OCI-LY7 (cell line): ENCODE results near the gene LAMA4. TPM values are rescaled to one million over a fixed set of nuclear protein-coding genes. Genes with fewer than 3 reads are reported as not detected.

ENCODE experiments used
- BruUV-seq: library from RNA; stranded (reverse); fragments of 400-500 nt; replicated peaks from 2 replicates; lab custom pipeline; 2021; lab: Mats Ljungman, UMichigan
- CTCF ChIA-PET: fragments of 300-600 bp; sonication (Branson Sonifier 250); formaldehyde crosslinking; loops from one replicate; lab custom pipeline; 2022; ENCODE audit warnings: antibody characterized with exemption; ENCODE audit not compliant: unreplicated experiment; lab: Charles Lee
- POLR2A ChIA-PET: fragments of 300-600 bp; sonication (Branson Sonifier 250); formaldehyde crosslinking; loops from one replicate; lab custom pipeline; 2022; ENCODE audit warnings: antibody characterized with exemption; lab: Charles Lee
- DNase-seq: peaks from one replicate; pipeline ENCODE4 v3.0.0-alpha.2; 2015; ENCODE audit warnings: low spot score
- H2AFZ ChIP-seq: fragments of 200-600 bp; sonication (generic), shearing (Covaris generic); 2 replicates; pipeline ENCODE4 v1.6.1; 2014; ENCODE audit warnings: mild to moderate bottlenecking, antibody characterized with exemption, low read length, moderate library complexity
- H3K27ac ChIP-seq: fragments of 200-600 bp; sonication (generic); 2 replicates; pipeline ENCODE4 v1.5.1; 2014; ENCODE audit warnings: mixed run types, low read depth, mild to moderate bottlenecking, moderate library complexity, low read length, inconsistent platforms; ENCODE audit not compliant: poor library complexity, severe bottlenecking
- H3K36me3 ChIP-seq: fragments of 200-600 bp; sonication (generic); 2 replicates; pipeline ENCODE4 v1.6.1; 2014; ENCODE audit warnings: mild to moderate bottlenecking, antibody characterized with exemption, low read length, moderate library complexity, mixed read lengths; ENCODE audit not compliant: insufficient read depth
- H3K4me1 ChIP-seq: fragments of 200-600 bp; sonication (generic); 2 replicates; pipeline ENCODE4 v1.5.1; 2014; ENCODE audit warnings: mild to moderate bottlenecking, low read length; ENCODE audit not compliant: insufficient read depth, poor library complexity, severe bottlenecking
- H3K4me2 ChIP-seq: fragments of 200-600 bp; sonication (generic); 2 replicates; pipeline ENCODE4 v1.6.1; 2014; ENCODE audit warnings: mild to moderate bottlenecking, low read length
- H3K4me3 ChIP-seq: fragments of 200-600 bp; sonication (generic); 2 replicates; pipeline ENCODE4 v1.5.1; 2014; ENCODE audit warnings: mild to moderate bottlenecking, low read depth, low read length; ENCODE audit not compliant: poor library complexity, severe bottlenecking
- H3K79me2 ChIP-seq: fragments of 200-600 bp; sonication (generic); 2 replicates; pipeline ENCODE4 v1.6.1; 2016; ENCODE audit warnings: low read depth, mild to moderate bottlenecking, low read length, moderate library complexity, mixed read lengths; ENCODE audit not compliant: insufficient read depth
- H3K9me2 ChIP-seq: fragments of 200-600 bp; sonication (generic); 2 replicates; pipeline ENCODE4 v1.6.1; 2016; ENCODE audit warnings: mild to moderate bottlenecking, low read length, mixed read lengths; ENCODE audit not compliant: insufficient read depth
- H3K9me3 ChIP-seq: fragments of 200-600 bp; sonication (generic); 2 replicates; pipeline ENCODE4 v1.6.1; 2014; ENCODE audit warnings: mild to moderate bottlenecking, mixed run types, low read length, mixed read lengths
- H4K20me1 ChIP-seq: fragments of 200-600 bp; sonication (generic); 2 replicates; pipeline ENCODE4 v1.6.1; 2014; ENCODE audit warnings: mild to moderate bottlenecking, antibody characterized with exemption, low read length, moderate library complexity, mixed read lengths; ENCODE audit not compliant: insufficient read depth
- CTCF ChIP-seq: fragments of 200-600 bp; sonication (generic); conservative IDR thresholded peaks from 2 replicates; pipeline ENCODE4 v1.5.1; 2014; ENCODE audit warnings: mild to moderate bottlenecking, antibody characterized with exemption, low read length, moderate library complexity, mixed read lengths
- EZH2phosphoT487 ChIP-seq: fragments of 200-600 bp; sonication (generic); IDR thresholded peaks from 2 replicates; pipeline ENCODE4 v1.6.1; 2018; ENCODE audit warnings: low read depth, borderline replicate concordance, mild to moderate bottlenecking, mixed run types, antibody characterized with exemption, low read length, moderate library complexity, mixed read lengths
- intact Hi-C: fragments of 100-400 bp; cut with micrococcal nuclease; formaldehyde crosslinking; loops from one replicate; pipeline ENCODE4 v1.10.0; 2022; ENCODE audit not compliant: unreplicated experiment
- total RNA-seq, 2 experiments: library from RNA; depleted of rRNA in 1 of 2; stranded (reverse); fragments of >200 nt in 1 of 2; shearing (Covaris generic) in 1 of 2; gene quantifications; 2 replicates each; pipeline ENCODE4 v1.2.3, GENCODE V29; 2014 to 2022

Gene LAMA4
- total RNA-seq, 2 experiments from 2014 or later, result not detected

DNA sequence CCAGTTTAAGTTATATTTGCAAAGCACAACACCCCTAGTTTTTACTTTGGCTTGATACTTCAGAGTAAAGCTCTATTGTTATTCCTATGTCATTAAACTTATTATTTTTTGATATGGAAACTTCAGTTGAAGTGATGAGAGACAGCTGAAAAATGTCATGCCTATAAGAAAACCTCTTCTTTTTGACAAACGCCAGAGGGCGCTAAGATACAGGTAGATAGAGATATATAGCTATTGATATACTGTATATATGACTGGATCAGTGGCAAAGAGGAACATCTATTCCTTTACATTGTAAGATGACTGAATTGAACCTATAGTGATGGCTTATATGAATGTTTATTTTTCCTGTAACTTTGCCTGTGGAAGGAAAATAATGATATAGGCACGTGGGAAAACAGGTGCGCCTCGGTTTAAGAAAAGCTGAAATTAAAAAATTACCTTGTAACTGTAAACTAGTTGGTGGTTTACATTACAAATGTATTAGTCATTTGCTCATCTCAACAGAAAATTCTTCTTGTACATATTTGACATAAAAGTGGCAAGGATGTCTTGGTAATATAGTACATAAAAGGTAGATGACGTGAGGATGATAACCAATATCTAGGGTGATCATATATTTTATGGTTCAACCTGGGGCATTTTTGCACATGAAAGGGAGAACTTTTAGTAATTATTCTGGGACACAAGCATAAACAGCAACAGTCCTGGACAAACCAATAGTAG, 74.1 kb downstream of the LAMA4 start:
- CTCF ChIA-PET, result interaction anchor here (0.8 kb wide), 1 partner anchor 93 kb away, joined by 3 read pairs; the partner anchor contains the start of genes FAM229B and TUBE1
- Histone ChIP-seq H4K20me1 (no peaks in the 10 kb centered on the region), H3K79me2 (no peaks in the 10 kb centered on the region), H2AFZ (no peak overlapping the region), H3K9me2 (no peaks in the 10 kb centered on the region), H3K36me3 (no peaks in the 10 kb centered on the region), H3K4me1 (no peaks in the 10 kb centered on the region), H3K9me3 (no peaks in the 10 kb centered on the region), H3K4me3 (no peak overlapping the region), H3K4me2 (no peak overlapping the region), H3K27ac (no peak overlapping the region)
- no TSS peak for BruUV-seq
- peak; percentile 78 for DNase-seq
- TF ChIP-seq EZH2phosphoT487 (no peak), CTCF (peak; percentile 95)
- intact Hi-C loops, result loop anchor here (2.0 kb wide), 1 partner anchor 133 kb away; no protein-coding TSS in a partner anchor
- POLR2A ChIA-PET, result interaction anchor here (0.5 to 0.8 kb wide), 2 partner anchors 31 to 1680 kb away, joined by 3 to 4 read pairs; no protein-coding TSS in a partner anchor

GRCh38 chr6:112179631-112180030, 74.7 kb downstream of the LAMA4 start:
- TF ChIP-seq CTCF (no peak), EZH2phosphoT487 (no peak)
- no peaks in the 10 kb centered on the region for H3K9me2 ChIP-seq
- H3K4me2 ChIP-seq, result no peak overlapping the region
- no peak for DNase-seq
- CTCF ChIA-PET, result interaction anchor here (0.8 kb wide), 1 partner anchor 92 kb away, joined by 3 read pairs; the partner anchor contains the start of genes FAM229B and TUBE1
- BruUV-seq, result no TSS peak
- no peaks in the 10 kb centered on the region for H4K20me1 ChIP-seq
- no peaks in the 10 kb centered on the region for H3K9me3 ChIP-seq
- no peak overlapping the region for H2AFZ ChIP-seq
- H3K27ac ChIP-seq, result no peak overlapping the region
- no peaks in the 10 kb centered on the region for H3K79me2 ChIP-seq
- no peaks in the 10 kb centered on the region for H3K4me1 ChIP-seq
- no peak overlapping the region for H3K4me3 ChIP-seq
- POLR2A ChIA-PET, result interaction anchor here (0.5 to 0.8 kb wide), 2 partner anchors 32 to 1681 kb away, joined by 3 to 4 read pairs; no protein-coding TSS in a partner anchor
- H3K36me3 ChIP-seq, result no peaks in the 10 kb centered on the region
- intact Hi-C loops, result loop anchor here (2.0 kb wide), 1 partner anchor 133 kb away; no protein-coding TSS in a partner anchor

DNA sequence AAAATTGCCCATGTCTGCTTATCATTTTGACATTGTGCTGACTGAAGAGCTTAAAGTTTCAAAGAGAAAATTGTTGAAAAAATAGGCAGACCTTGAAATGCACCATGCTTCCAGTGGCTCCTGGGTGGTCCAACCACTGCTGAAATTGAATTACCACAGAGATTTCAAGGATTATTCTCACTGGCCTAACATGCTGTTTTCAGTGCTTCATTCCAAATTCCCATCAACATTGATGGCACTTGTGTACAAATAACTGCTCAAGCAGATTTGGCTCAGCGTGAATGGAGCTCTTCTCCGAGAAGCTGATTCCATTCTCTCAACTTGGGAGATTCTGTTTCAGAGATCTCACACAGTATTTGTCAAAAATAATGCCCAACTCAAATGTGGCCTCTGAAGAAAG, 75.5 kb downstream of the LAMA4 start:
- BruUV-seq, result no TSS peak
- no peak overlapping the region for H3K4me2 ChIP-seq
- no peaks in the 10 kb centered on the region for H3K79me2 ChIP-seq
- H2AFZ ChIP-seq, result no peak overlapping the region
- H3K4me1 ChIP-seq, result no peaks in the 10 kb centered on the region
- no peaks in the 10 kb centered on the region for H3K36me3 ChIP-seq
- intact Hi-C loops, result no loop called here
- POLR2A ChIA-PET, result no interaction called here
- H3K27ac ChIP-seq, result no peak overlapping the region
- TF ChIP-seq EZH2phosphoT487 (no peak), CTCF (no peak)
- CTCF ChIA-PET, result no interaction called here
- no peaks in the 10 kb centered on the region for H4K20me1 ChIP-seq
- no peaks in the 10 kb centered on the region for H3K9me2 ChIP-seq
- H3K9me3 ChIP-seq, result no peaks in the 10 kb centered on the region
- H3K4me3 ChIP-seq, result no peak overlapping the region
- no peak for DNase-seq
